Measurements from ENCODE around the gene ELF3. TPM values are rescaled to one million over a fixed set of nuclear protein-coding genes. Genes with fewer than 3 reads are reported as not detected.
A peak's percentile ranks its signal among the peaks of the same experiment; 100 is the strongest.
"Not testable (repeated sequence)": the region's sequence is repeated elsewhere in the genome, so short reads cannot be mapped to it uniquely, and the experiment has no call there.

ELF3 gene
- total and polyA plus RNA-seq, 4 experiments from 2014 or later, result 0.17 to 1.1 (median 0.33) TPM; not detected in 1

GRCh38 chr1:202019235-202019558, 8.8 kb downstream of the ELF3 start:
- H3K27me3 Mint-ChIP-seq, result peaks cover 9 to 27% of the 10 kb centered on the region in 2 donors
- CTCF ChIA-PET (ENCODE audit: partially characterized antibody); H3K27me3 ChIP-seq (ENCODE audit: insufficient read depth, low read length); H3K4me3 Mint-ChIP-seq; H3K27ac Mint-ChIP-seq; H3K4me1 ChIP-seq (ENCODE audit: insufficient read depth, low read length); H3K27ac ChIP-seq (ENCODE audit: low read depth, low read length); intact Hi-C loops (cut with micrococcal nuclease); POLR2A ChIA-PET (ENCODE audit: partially characterized antibody); H3K9me3 ChIP-seq (ENCODE audit: control insufficient read depth in 1 of 2, low read length in 2 of 2); H3K36me3 ChIP-seq (ENCODE audit: insufficient read depth, low read length); DNase-seq; H3K36me3 Mint-ChIP-seq; H3K9me3 Mint-ChIP-seq; H3K4me3 ChIP-seq (ENCODE audit: low read length in 2 of 2); H3K4me1 Mint-ChIP-seq: not testable (repeated sequence)

GRCh38 chr1:202023001-202023433, 12.6 kb downstream of the ELF3 start:
- no peaks in the 10 kb centered on the region for H3K9me3 ChIP-seq (ENCODE audit: control insufficient read depth in 1 of 2, low read length in 2 of 2)

GRCh38 chr1:202029171-202029665, 18.8 kb downstream of the ELF3 start:
- no peaks in the 10 kb centered on the region for H3K27me3 ChIP-seq (ENCODE audit: insufficient read depth, low read length)
- Mint-ChIP-seq H3K27ac (peak overlapping the region in 1 of 7 donors; percentile 39), H3K4me3 (no peak overlapping the region), H3K9me3 (no peaks in the 10 kb centered on the region), H3K27me3 (peaks cover 0 to 2% of the 10 kb centered on the region in 2 donors), H3K4me1 (no peaks in the 10 kb centered on the region), H3K36me3 (no peaks in the 10 kb centered on the region)
- H3K4me3 ChIP-seq (ENCODE audit: low read length in 2 of 2), result no peak overlapping the region
- CTCF ChIA-PET (ENCODE audit: partially characterized antibody), result no interaction called here
- DNase-seq, result no peak
- H3K4me1 ChIP-seq (ENCODE audit: insufficient read depth, low read length), result no peaks in the 10 kb centered on the region
- intact Hi-C loops (cut with micrococcal nuclease), result no loop called here
- H3K27ac ChIP-seq (ENCODE audit: low read depth, low read length), result no peak overlapping the region
- POLR2A ChIA-PET (ENCODE audit: partially characterized antibody), result no interaction called here
- no peaks in the 10 kb centered on the region for H3K9me3 ChIP-seq (ENCODE audit: control insufficient read depth in 1 of 2, low read length in 2 of 2)
- H3K36me3 ChIP-seq (ENCODE audit: insufficient read depth, low read length), result no peaks in the 10 kb centered on the region

More at GRCh38 chr1:202023001-202023433, 12.6 kb downstream of the ELF3 start:
- Mint-ChIP-seq H3K27ac (no peak overlapping the region), H3K4me3 (no peak overlapping the region), H3K36me3 (no peaks in the 10 kb centered on the region), H3K27me3 (peaks cover 5 to 19% of the 10 kb centered on the region in 2 donors), H3K9me3 (no peaks in the 10 kb centered on the region), H3K4me1 (no peaks in the 10 kb centered on the region)
- DNase-seq, result no peak
- intact Hi-C loops (cut with micrococcal nuclease), result no loop called here
- Histone ChIP-seq H3K27ac (ENCODE audit: low read depth, low read length) (no peak overlapping the region), H3K4me1 (ENCODE audit: insufficient read depth, low read length) (no peaks in the 10 kb centered on the region), H3K36me3 (ENCODE audit: insufficient read depth, low read length) (no peaks in the 10 kb centered on the region), H3K27me3 (ENCODE audit: insufficient read depth, low read length) (no peaks in the 10 kb centered on the region), H3K4me3 (ENCODE audit: low read length in 2 of 2) (no peak overlapping the region)
- ChIA-PET CTCF (ENCODE audit: partially characterized antibody) (no interaction called here), POLR2A (ENCODE audit: partially characterized antibody) (no interaction called here)

- H3K4me1 Mint-ChIP-seq, result no peaks in the 10 kb centered on the region
- peaks cover 0 to 2% of the 10 kb centered on the region in 2 donors for H3K27me3 Mint-ChIP-seq
- H3K36me3 Mint-ChIP-seq, result no peaks in the 10 kb centered on the region
- no peaks in the 10 kb centered on the region for H3K9me3 Mint-ChIP-seq
- H3K4me3 ChIP-seq (ENCODE audit: low read length in 2 of 2), result no peak overlapping the region
- no peak overlapping the region for H3K4me3 Mint-ChIP-seq
- POLR2A ChIA-PET (ENCODE audit: partially characterized antibody), result no interaction called here
- H3K36me3 ChIP-seq (ENCODE audit: insufficient read depth, low read length), result no peaks in the 10 kb centered on the region
- DNase-seq, result no peak
- intact Hi-C loops (cut with micrococcal nuclease), result no loop called here
- no peak overlapping the region for H3K27ac Mint-ChIP-seq
- no peak overlapping the region for H3K27ac ChIP-seq (ENCODE audit: low read depth, low read length)
- no peaks in the 10 kb centered on the region for H3K9me3 ChIP-seq (ENCODE audit: control insufficient read depth in 1 of 2, low read length in 2 of 2)
- CTCF ChIA-PET (ENCODE audit: partially characterized antibody), result no interaction called here
- H3K27me3 ChIP-seq (ENCODE audit: insufficient read depth, low read length), result no peaks in the 10 kb centered on the region
- H3K4me1 ChIP-seq (ENCODE audit: insufficient read depth, low read length), result no peaks in the 10 kb centered on the region
These were observed 19.3 kb downstream of the ELF3 start for GRCh38 chr1:202029727-202030126.

- Mint-ChIP-seq H3K4me3 (no peak overlapping the region), H3K4me1 (no peaks in the 10 kb centered on the region), H3K9me3 (no peaks in the 10 kb centered on the region), H3K27me3 (peaks cover 0 to 2% of the 10 kb centered on the region in 2 donors), H3K36me3 (no peaks in the 10 kb centered on the region), H3K27ac (no peak overlapping the region)
- H3K4me3 ChIP-seq (ENCODE audit: low read length in 2 of 2), result no peak overlapping the region
- no peaks in the 10 kb centered on the region for H3K4me1 ChIP-seq (ENCODE audit: insufficient read depth, low read length)
- intact Hi-C loops (cut with micrococcal nuclease), result no loop called here
- no peak overlapping the region for H3K27ac ChIP-seq (ENCODE audit: low read depth, low read length)
- POLR2A ChIA-PET (ENCODE audit: partially characterized antibody), result no interaction called here
- CTCF ChIA-PET (ENCODE audit: partially characterized antibody), result interaction anchor here (1.9 kb wide), 1 partner anchor 32 kb away, joined by 5 read pairs; no protein-coding TSS in a partner anchor
- H3K36me3 ChIP-seq (ENCODE audit: insufficient read depth, low read length), result no peaks in the 10 kb centered on the region
- H3K27me3 ChIP-seq (ENCODE audit: insufficient read depth, low read length), result no peaks in the 10 kb centered on the region
- no peaks in the 10 kb centered on the region for H3K9me3 ChIP-seq (ENCODE audit: control insufficient read depth in 1 of 2, low read length in 2 of 2)
- no peak for DNase-seq
These were observed 21.4 kb downstream of the ELF3 start for GRCh38 chr1:202031796-202032195.

- CTCF ChIA-PET (ENCODE audit: partially characterized antibody), result no interaction called here
- Mint-ChIP-seq H3K4me3 (no peak overlapping the region), H3K27me3 (peaks cover 0 to 2% of the 10 kb centered on the region in 2 donors), H3K36me3 (no peaks in the 10 kb centered on the region), H3K9me3 (no peaks in the 10 kb centered on the region), H3K27ac (no peak overlapping the region), H3K4me1 (no peaks in the 10 kb centered on the region)
- H3K27ac ChIP-seq (ENCODE audit: low read depth, low read length), result no peak overlapping the region
- H3K4me3 ChIP-seq (ENCODE audit: low read length in 2 of 2), result no peak overlapping the region
- no peaks in the 10 kb centered on the region for H3K27me3 ChIP-seq (ENCODE audit: insufficient read depth, low read length)
- intact Hi-C loops (cut with micrococcal nuclease), result no loop called here
- no peaks in the 10 kb centered on the region for H3K9me3 ChIP-seq (ENCODE audit: control insufficient read depth in 1 of 2, low read length in 2 of 2)
- no peaks in the 10 kb centered on the region for H3K4me1 ChIP-seq (ENCODE audit: insufficient read depth, low read length)
- POLR2A ChIA-PET (ENCODE audit: partially characterized antibody), result no interaction called here
- H3K36me3 ChIP-seq (ENCODE audit: insufficient read depth, low read length), result no peaks in the 10 kb centered on the region
- DNase-seq, result no peak
These were observed 23.8 kb downstream of the ELF3 start for GRCh38 chr1:202034149-202034682.

- Mint-ChIP-seq H3K4me3 (no peak overlapping the region), H3K9me3 (no peaks in the 10 kb centered on the region), H3K27ac (no peak overlapping the region), H3K4me1 (no peaks in the 10 kb centered on the region), H3K27me3 (peaks cover 0 to 2% of the 10 kb centered on the region in 2 donors), H3K36me3 (no peaks in the 10 kb centered on the region)
- Histone ChIP-seq H3K27ac (ENCODE audit: low read depth, low read length) (no peak overlapping the region), H3K4me3 (ENCODE audit: low read length in 2 of 2) (no peak overlapping the region), H3K4me1 (ENCODE audit: insufficient read depth, low read length) (no peaks in the 10 kb centered on the region), H3K36me3 (ENCODE audit: insufficient read depth, low read length) (no peaks in the 10 kb centered on the region), H3K27me3 (ENCODE audit: insufficient read depth, low read length) (no peaks in the 10 kb centered on the region), H3K9me3 (ENCODE audit: control insufficient read depth in 1 of 2, low read length in 2 of 2) (no peaks in the 10 kb centered on the region)
- no peak for DNase-seq
- intact Hi-C loops (cut with micrococcal nuclease), result no loop called here
- ChIA-PET CTCF (ENCODE audit: partially characterized antibody) (no interaction called here), POLR2A (ENCODE audit: partially characterized antibody) (no interaction called here)
These were observed 24.5 kb downstream of the ELF3 start for GRCh38 chr1:202034683-202035462.
